ENCODE data around the gene CHSY3.

CHSY3 gene

DNA sequence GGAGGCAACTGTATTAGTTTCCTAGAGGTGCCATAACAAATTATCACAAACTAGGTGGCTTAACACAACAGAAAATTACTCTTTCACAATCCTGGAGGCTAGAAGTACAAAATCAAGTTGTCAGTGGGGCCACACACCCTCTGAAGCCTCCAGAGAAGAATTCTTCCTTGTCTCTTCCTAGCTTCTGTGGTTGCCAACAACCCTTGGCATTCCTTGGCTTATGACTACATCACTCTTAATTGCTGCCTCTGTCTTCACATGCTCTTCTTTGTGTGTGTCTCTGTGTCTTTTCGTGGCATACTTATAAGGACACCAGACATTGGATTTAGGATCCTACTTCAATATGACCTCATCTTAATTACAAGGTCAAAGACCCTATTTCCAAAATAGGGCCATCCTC, 327.5 kb downstream of the CHSY3 start:
- H3K4me3 ChIP-seq (ENCODE audit: low read depth, low read length) = no peak overlapping the region
- no peak for TF ChIP-seq CTCF (IDR thresholded peaks at IDR 0.05; ENCODE audit: low read depth, low read length)

GRCh38 chr5:130234816-130235215, 330.6 kb downstream of the CHSY3 start:
- TF ChIP-seq CTCF (IDR thresholded peaks at IDR 0.05; ENCODE audit: low read depth, low read length) = no peak

More at GRCh38 chr5:130234816-130235215, 330.6 kb downstream of the CHSY3 start:
- no peak overlapping the region for H3K4me3 ChIP-seq (ENCODE audit: low read depth, low read length)

All from WI38 (cell line).